ENCODE results near the gene TICAM2. TPM values are rescaled to one million over a fixed set of nuclear protein-coding genes. Genes with fewer than 3 reads are reported as not detected.
A peak's percentile ranks its signal among the peaks of the same experiment; 100 is the strongest.

The TICAM2 gene
- total and polyA plus RNA-seq, 8 donors = 1.4 to 9.9 (median 2.4) TPM; not detected in 3

GRCh38 chr5:115600766-115601165 lies 1.5 kb downstream of the TICAM2 start:
- Histone ChIP-seq H3K4me1 (peaks cover 27 to 50% (median 37%) of the 10 kb centered on the region in 4 donors), H3K27me3 (no peaks in the 10 kb centered on the region), H3K36me3 (peaks cover 0 to 6% (median 0%) of the 10 kb centered on the region in 4 donors), H3K27ac (no peak overlapping the region), H3K4me3 (peak overlapping the region in 3 of 4 donors; percentile 71 to 85 (median 76)), H3K9me3 (no peaks in the 10 kb centered on the region)
- WGBS, 5 donors = 70 to 82% (median 75%) methylated on average over 3 of the region's 3 CpGs
- DNase-seq = no peak
- TF ChIP-seq POLR2A (IDR thresholded peaks at IDR 0.05) (no peak), POLR2AphosphoS5 (IDR thresholded peaks at IDR 0.05) (no peak), EP300 (IDR thresholded peaks at IDR 0.05) (no peak), CTCF (IDR thresholded peaks at IDR 0.05) (no peak)
- intact Hi-C loops (cut with DNase I; ENCODE audit: low total_unique reads) = no loop called here

GRCh38 chr5:115599924-115600323 lies 2.4 kb downstream of the TICAM2 start:
- no peak for DNase-seq
- no peaks in the 10 kb centered on the region for H3K9me3 ChIP-seq
- intact Hi-C loops (cut with DNase I; ENCODE audit: low total_unique reads) = no loop called here
- WGBS, 5 donors = 61 to 90% (median 81%) methylated on average over 2 of the region's 2 CpGs
- peak overlapping the region in 2 of 5 donors; percentile 21 to 22 for H3K27ac ChIP-seq
- H3K4me3 ChIP-seq = no peak overlapping the region
- H3K36me3 ChIP-seq = peaks cover 0 to 6% (median 0%) of the 10 kb centered on the region in 4 donors
- H3K4me1 ChIP-seq = peaks cover 27 to 45% (median 37%) of the 10 kb centered on the region in 4 donors
- TF ChIP-seq EP300 (IDR thresholded peaks at IDR 0.05) (no peak), CTCF (IDR thresholded peaks at IDR 0.05) (no peak), POLR2AphosphoS5 (IDR thresholded peaks at IDR 0.05) (no peak), POLR2A (IDR thresholded peaks at IDR 0.05) (no peak)
- H3K27me3 ChIP-seq = no peaks in the 10 kb centered on the region

DNA sequence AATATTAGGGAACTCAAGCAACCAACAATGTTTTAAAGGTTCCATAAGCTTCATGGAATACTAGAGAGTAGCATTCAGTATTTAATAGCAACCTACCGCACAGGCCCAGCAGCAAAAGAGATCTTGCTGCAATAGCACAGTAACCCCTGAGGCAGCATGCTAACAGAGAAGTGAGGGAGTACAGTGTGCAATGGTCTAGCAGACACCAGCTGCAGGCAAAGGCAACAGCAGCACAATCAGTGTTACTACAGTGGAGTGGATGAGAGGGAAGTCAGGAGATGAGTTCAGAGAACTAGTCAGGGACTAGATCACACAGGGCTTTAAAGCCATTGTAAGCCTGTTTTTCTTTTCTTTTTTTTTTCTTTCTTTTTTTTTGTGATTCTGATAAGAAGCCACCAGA lies 2.8 kb downstream of the TICAM2 start:
- Histone ChIP-seq H3K4me1 (peaks cover 27 to 45% (median 37%) of the 10 kb centered on the region in 4 donors), H3K27me3 (no peaks in the 10 kb centered on the region), H3K4me3 (no peak overlapping the region), H3K36me3 (peaks cover 0 to 3% (median 0%) of the 10 kb centered on the region in 4 donors), H3K9me3 (no peaks in the 10 kb centered on the region), H3K27ac (peak overlapping the region in 2 of 5 donors; percentile 21 to 22)
- intact Hi-C loops (cut with DNase I; ENCODE audit: low total_unique reads) = no loop called here
- DNase-seq = peak in 1 of 2 donors; percentile 47
- 70 to 83% (median 76%) methylated on average over 1 of the region's 1 CpG for WGBS, 5 donors
- TF ChIP-seq POLR2A (IDR thresholded peaks at IDR 0.05) (no peak), POLR2AphosphoS5 (IDR thresholded peaks at IDR 0.05) (no peak), CTCF (IDR thresholded peaks at IDR 0.05) (no peak), EP300 (IDR thresholded peaks at IDR 0.05) (no peak)

DNA sequence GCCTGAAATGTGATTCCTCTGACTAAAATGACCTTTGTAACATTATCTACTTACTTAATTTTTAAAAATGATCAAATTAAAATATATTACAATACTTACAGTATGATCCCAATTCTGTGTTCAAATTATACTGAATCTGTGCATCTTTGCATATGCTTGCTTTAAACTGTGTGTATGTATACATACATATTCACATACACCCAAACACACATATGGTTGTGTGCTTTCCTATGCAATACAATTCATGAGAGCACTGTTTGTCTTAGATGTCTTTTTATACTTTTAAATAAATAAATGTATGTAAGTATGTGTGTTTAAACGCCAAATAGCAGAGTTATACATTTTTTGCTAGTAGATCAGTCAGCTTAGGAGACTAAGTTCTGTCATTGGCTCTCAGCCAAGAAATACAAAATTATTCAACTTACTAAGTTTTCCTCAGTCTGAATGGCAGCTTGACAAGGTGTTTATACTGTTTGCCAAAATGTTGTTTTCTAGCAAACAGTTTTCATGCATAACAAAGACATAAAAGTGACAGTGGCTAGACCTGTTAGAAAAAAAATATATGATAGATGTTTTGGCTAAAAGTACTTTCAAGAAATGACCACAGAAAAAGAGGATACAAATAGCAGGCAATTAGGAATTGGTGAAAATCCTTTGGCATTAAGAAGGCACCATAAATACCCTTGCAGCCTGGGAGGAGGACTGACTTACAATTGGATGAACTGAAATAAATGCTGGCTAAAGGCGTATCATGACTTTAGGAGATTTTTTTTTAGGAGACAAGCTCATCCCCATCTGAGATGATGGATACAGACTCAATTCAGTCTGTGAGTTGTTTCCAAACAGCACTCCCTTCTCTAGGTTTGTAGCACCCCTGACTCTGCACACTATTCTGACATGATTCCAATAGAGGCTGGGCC lies 7.9 kb downstream of the TICAM2 start:
- no peak for DNase-seq
- Histone ChIP-seq H3K4me1 (peaks cover 0 to 10% (median 4%) of the 10 kb centered on the region in 4 donors), H3K27ac (no peak overlapping the region), H3K4me3 (no peak overlapping the region), H3K9me3 (no peaks in the 10 kb centered on the region), H3K27me3 (no peaks in the 10 kb centered on the region), H3K36me3 (no peaks in the 10 kb centered on the region)
- TF ChIP-seq EP300 (IDR thresholded peaks at IDR 0.05) (no peak), CTCF (IDR thresholded peaks at IDR 0.05) (no peak), POLR2A (IDR thresholded peaks at IDR 0.05) (no peak), POLR2AphosphoS5 (IDR thresholded peaks at IDR 0.05) (no peak)
- 69 to 76% (median 71%) methylated on average over 2 of the region's 2 CpGs for whole genome bisulfite sequencing, 5 donors
- intact Hi-C loops (cut with DNase I; ENCODE audit: low total_unique reads) = no loop called here

Data from stomach (tissue), 9 donors.